Left lung (tissue), 10 donors: Measurements from ENCODE around the gene SAPCD2. TPM values are rescaled to one million over a fixed set of nuclear protein-coding genes. Genes with fewer than 3 reads are reported as not detected.

Source experiments
- ATAC-seq: fragments of 200-7000 bp; cut with Tn5 transposase; one replicate; pipeline ENCODE4 v1.9.1; 2020; ENCODE audit warnings: moderate library complexity
- DNase-seq, 4 donors: peaks; one replicate each; pipeline ENCODE4 v3.0.0-alpha.2; 2013 to 2020
- H3K27ac ChIP-seq, 2 donors: fragments of 200-600 bp; sonication (generic) in 1 of 2; one replicate each; pipeline versions ENCODE4 v1.5.0 to v1.8.0; 2020 to 2021
- H3K27me3 ChIP-seq, 2 donors: fragments of 200-600 bp; sonication (generic) in 1 of 2; one replicate each; pipeline versions ENCODE4 v1.5.0 to v1.8.0; 2020 to 2021
- H3K36me3 ChIP-seq, 2 donors: fragments of 200-600 bp; sonication (generic) in 1 of 2; one replicate each; pipeline versions ENCODE4 v1.5.0 to v1.8.0; 2020 to 2021
- H3K4me1 ChIP-seq, 2 donors: fragments of 200-600 bp; one replicate each; pipeline ENCODE4 v1.8.0; 2021
- H3K4me3 ChIP-seq, 2 donors: fragments of 200-600 bp; sonication (generic) in 1 of 2; one replicate each; pipeline versions ENCODE4 v1.5.0 to v1.8.0; 2020 to 2021; ENCODE audit warnings: mild to moderate bottlenecking in 1 of 2
- H3K9me3 ChIP-seq, 2 donors: fragments of 200-600 bp; sonication (generic) in 1 of 2; one replicate each; pipeline versions ENCODE4 v1.5.0 to v1.8.0; 2020 to 2021
- CTCF ChIP-seq, 2 donors: fragments of 200-600 bp; sonication (generic) in 1 of 2; IDR thresholded peaks; one replicate each; pipeline versions ENCODE4 v1.5.0 to v1.8.0; 2021; ENCODE audit warnings: antibody characterized with exemption in 2 of 2
- intact Hi-C, 2 donors: fragments of 100-400 bp; cut with DNase I; formaldehyde crosslinking; loops; one replicate each; pipeline versions ENCODE4 v1.11.2 to v1.14.2; 2022
- polyA plus RNA-seq, 6 donors: library from polyadenylated mRNA; unstranded; fragments of 120-200 nt; gene quantifications; one replicate each; pipeline ENCODE4 v1.2.1, GENCODE V29; 2013; ENCODE audit not compliant: insufficient read length in 6 of 6
- total RNA-seq, 2 donors: library from RNA; stranded (reverse); fragmentation: NEBNext Ultra II Directional; extraction: Animal tissue kit (Norgen Biotek cat#: 25700); gene quantifications; one replicate each; pipeline ENCODE4 v1.2.1, GENCODE V29; 2021
- donor health status: DM: no; HTN: yes; CAD: no.
- donor health status: DM: no; HTN: no; CAD: no.

Gene SAPCD2
- total and polyA plus RNA-seq, 8 donors: 2.7 to 15.1 (median 9.1) TPM

DNA sequence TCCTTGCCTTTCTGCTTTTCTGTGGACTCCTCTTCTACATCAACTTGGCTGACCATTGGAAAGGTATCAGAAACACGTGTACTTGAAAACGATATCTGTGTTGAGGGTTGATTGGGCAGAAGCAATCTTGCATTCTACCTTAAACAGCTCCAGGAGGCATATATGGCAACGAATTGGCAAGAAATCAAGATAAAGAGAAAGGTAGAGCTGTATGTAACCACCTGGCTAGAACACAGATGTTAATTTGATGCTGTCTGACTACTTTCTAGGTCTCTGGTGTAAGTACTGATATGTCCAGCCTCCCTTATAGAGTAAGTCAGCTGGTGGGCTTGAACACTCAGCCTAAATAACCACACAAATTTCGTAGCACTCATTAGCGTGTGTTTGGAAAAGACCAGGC lies 17.8 kb upstream of the SAPCD2 start:
- Histone ChIP-seq H3K27ac (no peak overlapping the region), H3K4me1 (peaks cover 17 to 40% of the 10 kb centered on the region in 2 donors), H3K36me3 (peaks cover 0 to 25% of the 10 kb centered on the region in 2 donors), H3K4me3 (no peak overlapping the region), H3K27me3 (no peaks in the 10 kb centered on the region), H3K9me3 (no peaks in the 10 kb centered on the region)
- DNase-seq (no peak), ATAC-seq (no peak)
- intact Hi-C loops: no loop called here
- TF ChIP-seq CTCF (IDR thresholded peaks at IDR 0.05): no peak

DNA sequence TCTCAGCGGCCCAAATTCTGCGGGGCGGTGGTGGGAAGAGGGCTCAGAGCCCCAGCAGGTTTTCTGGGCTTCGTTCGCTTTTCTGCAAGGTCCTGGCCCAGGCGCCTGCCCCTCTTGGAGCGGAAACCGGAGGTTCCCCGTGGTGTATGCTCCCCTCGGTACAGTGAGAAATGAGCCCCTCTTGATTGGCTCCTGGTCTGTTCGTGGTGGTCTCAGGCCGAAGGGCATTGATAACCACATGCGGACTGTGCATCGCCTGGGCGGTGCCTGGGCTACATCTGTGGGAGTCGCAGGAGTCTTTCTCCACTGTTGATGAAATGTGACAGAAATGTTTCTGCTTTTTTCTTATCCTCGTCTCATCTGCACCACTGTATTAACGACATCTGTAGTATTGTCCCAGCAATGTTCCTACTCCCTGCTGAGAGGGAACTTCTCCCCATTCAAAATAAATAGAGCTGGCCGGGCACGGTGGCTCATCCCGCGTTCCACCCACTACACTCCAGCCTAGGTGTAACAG lies 17.1 kb upstream of the SAPCD2 start:
- Histone ChIP-seq H3K27me3 (no peaks in the 10 kb centered on the region), H3K9me3 (no peaks in the 10 kb centered on the region), H3K27ac (peak overlapping the region; percentile 72 to 95), H3K4me1 (peaks cover 17 to 45% of the 10 kb centered on the region in 2 donors), H3K36me3 (peaks cover 0 to 25% of the 10 kb centered on the region in 2 donors), H3K4me3 (peak overlapping the region; percentile 75)
- ATAC-seq: no peak
- intact Hi-C loops: no loop called here
- no peak for DNase-seq
- no peak for TF ChIP-seq CTCF (IDR thresholded peaks at IDR 0.05)

- H3K4me3 ChIP-seq: peak within 1 kb of the TSS; percentile 75
- no peak for TF ChIP-seq CTCF (IDR thresholded peaks at IDR 0.05)
- H3K27ac ChIP-seq: peak within 1 kb of the TSS; percentile 87 to 95
- H3K36me3 ChIP-seq: peaks cover 0 to 28% of the 10 kb centered on the region in 2 donors
- H3K4me1 ChIP-seq: peaks cover 17 to 45% of the 10 kb centered on the region in 2 donors
- intact Hi-C loops: no loop called here
- DNase-seq (peak; percentile 97 to 100 (median 100)), ATAC-seq (peak; percentile 91)
- H3K27me3 ChIP-seq: no peaks in the 10 kb centered on the region
- H3K9me3 ChIP-seq: no peaks in the 10 kb centered on the region
Observed at GRCh38 chr9:137086531-137087408, 16.4 kb upstream of the SAPCD2 start, which contains the start of gene MAN1B1. TSS of gene MAN1B1 (plus strand) at chr9:137086985. CDS start at chr9:137087000, 15 bp downstream.

DNA sequence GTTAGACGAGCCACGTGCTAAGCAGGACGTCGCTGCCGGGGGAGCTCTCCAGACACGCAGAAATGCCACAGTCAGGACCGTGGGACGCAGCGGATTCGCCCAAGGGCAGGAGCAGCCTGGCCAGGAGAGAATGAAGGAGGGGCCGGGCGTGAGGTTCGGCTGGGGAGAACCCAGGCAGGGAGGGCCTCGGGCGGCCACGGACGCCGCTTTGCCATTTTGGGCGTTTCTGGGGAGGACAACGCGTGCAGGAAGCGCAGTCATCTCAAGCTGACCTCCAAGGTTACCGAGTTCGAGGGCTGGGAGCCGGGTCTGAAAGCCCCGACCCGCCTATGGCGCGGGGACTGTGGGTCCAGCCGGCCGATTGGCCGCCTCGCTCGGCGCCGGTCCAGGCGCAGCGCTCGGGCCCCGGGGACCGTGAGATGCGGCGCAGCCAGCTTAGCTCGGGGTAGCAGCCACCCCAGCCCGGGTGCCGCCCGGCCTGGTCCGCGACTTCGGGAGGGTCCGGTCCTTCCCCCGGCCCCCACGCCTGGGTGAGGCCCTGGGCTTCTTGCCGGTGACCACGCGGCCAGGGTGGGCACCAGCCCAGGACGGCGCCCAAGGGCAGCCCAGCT lies 15.7 kb upstream of the SAPCD2 start:
- peak; percentile 11 for ATAC-seq
- TF ChIP-seq CTCF (IDR thresholded peaks at IDR 0.05): no peak
- no peak for DNase-seq
- peak overlapping the region; percentile 87 to 95 for H3K27ac ChIP-seq
- H3K4me1 ChIP-seq: peaks cover 17 to 45% of the 10 kb centered on the region in 2 donors
- no peaks in the 10 kb centered on the region for H3K9me3 ChIP-seq
- no peaks in the 10 kb centered on the region for H3K27me3 ChIP-seq
- peak overlapping the region; percentile 75 for H3K4me3 ChIP-seq
- intact Hi-C loops: no loop called here
- peaks cover 0 to 28% of the 10 kb centered on the region in 2 donors for H3K36me3 ChIP-seq

- no peak overlapping the region for H3K4me3 ChIP-seq
- intact Hi-C loops: no loop called here
- H3K27ac ChIP-seq: no peak overlapping the region
- H3K36me3 ChIP-seq: peaks cover 0 to 42% of the 10 kb centered on the region in 2 donors
- no peaks in the 10 kb centered on the region for H3K27me3 ChIP-seq
- TF ChIP-seq CTCF (IDR thresholded peaks at IDR 0.05): no peak
- ATAC-seq: no peak
- H3K4me1 ChIP-seq: peaks cover 17 to 50% of the 10 kb centered on the region in 2 donors
- peak in 1 of 4 donors; percentile 61 for DNase-seq
- no peaks in the 10 kb centered on the region for H3K9me3 ChIP-seq
Observed at GRCh38 chr9:137084526-137084925, 14.2 kb upstream of the SAPCD2 start.
